ENCODE results near the gene TBC1D9.

DNA sequence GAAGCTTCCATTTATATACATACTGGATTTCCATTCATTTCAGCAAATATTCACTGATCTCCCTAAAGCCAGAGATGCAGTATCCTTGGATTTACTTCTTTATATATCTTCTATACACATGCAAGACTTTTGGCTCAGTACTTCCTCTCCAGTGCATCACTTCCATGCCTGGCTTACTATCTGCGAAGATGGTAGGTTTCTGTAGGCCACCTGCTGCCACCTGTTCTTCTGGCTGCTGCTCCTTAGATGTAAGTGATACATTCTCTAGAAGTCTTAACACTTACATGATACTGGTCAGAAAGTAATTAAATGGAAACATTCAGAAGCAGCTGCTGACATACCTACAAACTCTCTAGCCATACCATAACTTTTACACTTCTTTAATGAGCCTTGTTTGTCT lies 48.9 kb downstream of the TBC1D9 start:
- TF ChIP-seq GATA2 (IDR thresholded peaks at IDR 0.05; ENCODE audit: low read depth, low read length), result no peak
- no peak for TF ChIP-seq GATA3 (IDR thresholded peaks at IDR 0.05; ENCODE audit: low read depth, low read length)
